CD8-positive, alpha-beta memory T cell (primary cell): ENCODE data around the gene PLEKHA4. TPM values are rescaled to one million over a fixed set of nuclear protein-coding genes. Genes with fewer than 3 reads are reported as not detected.
"Not testable (repeated sequence)": the region's sequence is repeated elsewhere in the genome, so short reads cannot be mapped to it uniquely, and the experiment has no call there.

Experiments used
- CTCF ChIA-PET: fragments of 350-600 bp; sonication (Branson Sonifier 250); formaldehyde crosslinking; loops from one replicate; lab custom pipeline; 2021; ENCODE audit warnings: antibody characterized with exemption; lab: Charles Lee
- POLR2A ChIA-PET: fragments of 350-600 bp; sonication (Branson Sonifier 250); formaldehyde crosslinking; loops from one replicate; lab custom pipeline; 2021; ENCODE audit warnings: antibody characterized with exemption; lab: Charles Lee
- DNase-seq, 5 donors: peaks; one replicate each; pipeline versions ENCODE4 v3.0.0 to v3.0.0-alpha.2; 2020 to 2022; ENCODE audit warnings: mixed read lengths in 1 of 5
- H3K27ac ChIP-seq: one replicate; pipeline ENCODE4 v1.7.0; 2013; ENCODE audit warnings: low read depth, mild to moderate bottlenecking, low read length, moderate library complexity
- H3K27me3 ChIP-seq: 2 replicates; pipeline ENCODE4 v1.7.0; 2013; ENCODE audit warnings: low read length, mild to moderate bottlenecking; ENCODE audit not compliant: insufficient read depth, poor library complexity, severe bottlenecking
- H3K36me3 ChIP-seq: 2 replicates; pipeline ENCODE4 v1.7.0; 2013; ENCODE audit warnings: mild to moderate bottlenecking, low read length, moderate library complexity; ENCODE audit not compliant: insufficient read depth
- H3K4me1 ChIP-seq: 2 replicates; pipeline ENCODE4 v1.7.0; 2013; ENCODE audit warnings: mild to moderate bottlenecking, low read length, moderate library complexity; ENCODE audit not compliant: insufficient read depth
- H3K4me3 ChIP-seq: 2 replicates; pipeline ENCODE4 v1.7.0; 2013; ENCODE audit warnings: mild to moderate bottlenecking, low read length
- H3K9me3 ChIP-seq: 2 replicates; pipeline ENCODE4 v1.7.0; 2013; ENCODE audit warnings: mild to moderate bottlenecking, low read length
- H3K27ac Mint-ChIP-seq, 8 donors: one replicate each; pipeline ENCODE4 v1.8.0; 2020 to 2021; ENCODE audit warnings: mixed read lengths in 8 of 8, mild to moderate bottlenecking in 6 of 8, inconsistent platforms in 3 of 8, moderate library complexity in 3 of 8
- H3K27me3 Mint-ChIP-seq, 2 donors: one replicate each; pipeline ENCODE4 v1.8.0; 2020 to 2021; ENCODE audit warnings: mixed read lengths in 2 of 2, mild to moderate bottlenecking in 1 of 2, moderate library complexity in 1 of 2
- H3K36me3 Mint-ChIP-seq, 3 donors: one replicate each; pipeline ENCODE4 v1.8.0; 2020 to 2021; ENCODE audit warnings: mixed read lengths in 3 of 3, inconsistent platforms in 1 of 3, mild to moderate bottlenecking in 1 of 3
- H3K4me1 Mint-ChIP-seq, 3 donors: one replicate each; pipeline ENCODE4 v1.8.0; 2020 to 2021; ENCODE audit warnings: mixed read lengths in 3 of 3, inconsistent platforms in 1 of 3, mild to moderate bottlenecking in 1 of 3
- H3K4me3 Mint-ChIP-seq, 7 donors: one replicate each; pipeline ENCODE4 v1.8.0; 2020 to 2021; ENCODE audit warnings: mixed read lengths in 7 of 7, mild to moderate bottlenecking in 6 of 7, moderate library complexity in 4 of 7, inconsistent platforms in 2 of 7
- H3K9me3 Mint-ChIP-seq, 5 donors: one replicate each; pipeline ENCODE4 v1.8.0; 2020 to 2022; ENCODE audit warnings: mixed read lengths in 5 of 5, mild to moderate bottlenecking in 3 of 5, moderate library complexity in 2 of 5, inconsistent platforms in 1 of 5
- polyA plus RNA-seq: library from polyadenylated mRNA; unstranded; fragments of 300-500 nt; fragmentation: Illumina TruSeq; gene quantifications from one replicate; pipeline ENCODE4 v1.2.3, GENCODE V29; 2021
- total RNA-seq, 2 experiments: library from RNA; stranded (reverse); gene quantifications; one replicate each; pipeline ENCODE4 v1.2.3, GENCODE V29; 2021

Gene PLEKHA4
- total and polyA plus RNA-seq, 3 experiments from 2014 or later: 2.5 to 4.1 (median 2.7) TPM

- Mint-ChIP-seq H3K4me3 (peak within 1 kb of the TSS; percentile 89 to 100 (median 97)), H3K27ac (peak within 1 kb of the TSS; percentile 77 to 98 (median 96)), H3K9me3 (no peaks in the 10 kb centered on the region), H3K36me3 (peaks cover 0 to 28% (median 6%) of the 10 kb centered on the region in 3 donors), H3K27me3 (peaks cover 9 to 14% of the 10 kb centered on the region in 2 donors), H3K4me1 (peaks cover 24 to 40% (median 29%) of the 10 kb centered on the region in 3 donors)
- H3K4me3 ChIP-seq: peak within 1 kb of the TSS; percentile 96
- ChIA-PET CTCF (interaction anchor here (1.0 to 1.8 kb wide), 4 partner anchors 9 to 112 kb away, joined by 3 to 5 read pairs (median 3); partner anchors contain the start of genes GYS1 and RUVBL2), POLR2A (interaction anchor here (0.6 to 2.1 kb wide), 10 partner anchors 12 to 105 kb away, joined by 3 to 17 read pairs (median 4); partner anchors contain the start of genes FTL, GYS1, PPP1R15A and RUVBL2)
- H3K27ac ChIP-seq: peak within 1 kb of the TSS; percentile 88
- no peaks in the 10 kb centered on the region for H3K9me3 ChIP-seq
- peaks cover 2% of the 10 kb centered on the region for H3K36me3 ChIP-seq
- peaks cover 5% of the 10 kb centered on the region for H3K27me3 ChIP-seq
- peak; percentile 96 to 99 (median 97) for DNase-seq
- peaks cover 17% of the 10 kb centered on the region for H3K4me1 ChIP-seq
Measured at GRCh38 chr19:48899781-48900476, 31.5 kb upstream of the PLEKHA4 start, which contains the start of gene NUCB1. NUCB1 (plus strand) TSS chr19:48900312; CDS start chr19:48900797, 485 bp downstream.

- not testable (repeated sequence) for H3K4me3 ChIP-seq
- peaks cover 27 to 40% (median 34%) of the 10 kb centered on the region in 3 donors for H3K4me1 Mint-ChIP-seq
- POLR2A ChIA-PET: interaction anchor here (1.0 to 2.1 kb wide), 4 partner anchors 24 to 94 kb away, joined by 3 to 17 read pairs (median 8); partner anchors contain the start of genes GYS1, PPP1R15A and RUVBL2
Measured at GRCh38 chr19:48899386-48899749, 31.0 kb upstream of the PLEKHA4 start.

GRCh38 chr19:48897181-48897580, 28.8 kb upstream of the PLEKHA4 start:
- H3K4me1 Mint-ChIP-seq: peaks cover 24 to 35% (median 29%) of the 10 kb centered on the region in 3 donors
- H3K27me3 Mint-ChIP-seq: peaks cover 27 to 34% of the 10 kb centered on the region in 2 donors
- DNase-seq: no peak
- peaks cover 0 to 16% (median 3%) of the 10 kb centered on the region in 3 donors for H3K36me3 Mint-ChIP-seq
- Histone ChIP-seq H3K4me1 (peaks cover 12% of the 10 kb centered on the region), H3K27me3 (peaks cover 10% of the 10 kb centered on the region), H3K27ac (no peak overlapping the region), H3K4me3 (no peak overlapping the region), H3K36me3 (no peaks in the 10 kb centered on the region), H3K9me3 (no peaks in the 10 kb centered on the region)
- POLR2A ChIA-PET: no interaction called here
- H3K4me3 Mint-ChIP-seq: peak overlapping the region in 2 of 7 donors; percentile 48 to 81
- no peaks in the 10 kb centered on the region for H3K9me3 Mint-ChIP-seq
- CTCF ChIA-PET: interaction anchor here (0.8 kb wide), 1 partner anchor 27 kb away, joined by 3 read pairs; no protein-coding TSS in a partner anchor
- H3K27ac Mint-ChIP-seq: no peak overlapping the region

More at GRCh38 chr19:48899386-48899749, 31.0 kb upstream of the PLEKHA4 start:
- H3K36me3 ChIP-seq, H3K9me3 Mint-ChIP-seq, H3K9me3 ChIP-seq, H3K27me3 ChIP-seq, DNase-seq: not testable (repeated sequence)
- H3K4me1 ChIP-seq: peaks cover 17% of the 10 kb centered on the region
- H3K27ac Mint-ChIP-seq: peak overlapping the region in 6 of 8 donors; percentile 12 to 85 (median 52)
- H3K27ac ChIP-seq: peak overlapping the region; percentile 88
- H3K4me3 Mint-ChIP-seq: peak overlapping the region; percentile 69 to 100 (median 97)
- CTCF ChIA-PET: interaction anchor here (1.0 to 1.8 kb wide), 2 partner anchors 94 to 112 kb away, joined by 3 to 5 read pairs (median 3); partner anchors contain the start of genes GYS1 and RUVBL2
- H3K36me3 Mint-ChIP-seq: peaks cover 0 to 24% (median 6%) of the 10 kb centered on the region in 3 donors
- peaks cover 14 to 19% of the 10 kb centered on the region in 2 donors for H3K27me3 Mint-ChIP-seq

- no peak overlapping the region for H3K27ac ChIP-seq
- POLR2A ChIA-PET: interaction anchor here (0.6 kb wide), 1 partner anchor 11 kb away, joined by 7 read pairs; no protein-coding TSS in a partner anchor
- DNase-seq: peak in 4 of 5 donors; percentile 15 to 63 (median 34)
- H3K36me3 Mint-ChIP-seq: peaks cover 0 to 13% (median 2%) of the 10 kb centered on the region in 3 donors
- peak overlapping the region in 3 of 7 donors; percentile 11 to 41 (median 19) for H3K4me3 Mint-ChIP-seq
- H3K27me3 ChIP-seq: peaks cover 10% of the 10 kb centered on the region
- CTCF ChIA-PET: interaction anchor here (1.4 kb wide), 1 partner anchor 74 kb away, joined by 4 read pairs; no protein-coding TSS in a partner anchor
- H3K4me1 ChIP-seq: peaks cover 5% of the 10 kb centered on the region
- no peaks in the 10 kb centered on the region for H3K9me3 Mint-ChIP-seq
- peak overlapping the region in 2 of 8 donors; percentile 51 to 63 for H3K27ac Mint-ChIP-seq
- no peaks in the 10 kb centered on the region for H3K9me3 ChIP-seq
- H3K27me3 Mint-ChIP-seq: peaks cover 31 to 43% of the 10 kb centered on the region in 2 donors
- no peaks in the 10 kb centered on the region for H3K36me3 ChIP-seq
- peaks cover 21 to 27% (median 23%) of the 10 kb centered on the region in 3 donors for H3K4me1 Mint-ChIP-seq
- H3K4me3 ChIP-seq: no peak overlapping the region
Measured at GRCh38 chr19:48896191-48896720, 27.8 kb upstream of the PLEKHA4 start.

- peaks cover 10% of the 10 kb centered on the region for H3K27me3 ChIP-seq
- DNase-seq: no peak
- POLR2A ChIA-PET: no interaction called here
Measured at GRCh38 chr19:48895226-48895625, 26.8 kb upstream of the PLEKHA4 start.

GRCh38 chr19:48890551-48890950, 22.1 kb upstream of the PLEKHA4 start:
- H3K36me3 Mint-ChIP-seq: no peaks in the 10 kb centered on the region
- Histone ChIP-seq H3K4me1 (no peaks in the 10 kb centered on the region), H3K27me3 (peaks cover 10% of the 10 kb centered on the region), H3K36me3 (no peaks in the 10 kb centered on the region), H3K4me3 (no peak overlapping the region), H3K27ac (no peak overlapping the region), H3K9me3 (no peaks in the 10 kb centered on the region)
- no peaks in the 10 kb centered on the region for H3K9me3 Mint-ChIP-seq
- H3K27me3 Mint-ChIP-seq: peaks cover 31 to 40% of the 10 kb centered on the region in 2 donors
- DNase-seq: no peak
- POLR2A ChIA-PET: no interaction called here
- peaks cover 3 to 5% (median 4%) of the 10 kb centered on the region in 3 donors for H3K4me1 Mint-ChIP-seq
- H3K27ac Mint-ChIP-seq: peak overlapping the region in 1 of 8 donors; percentile 60
- CTCF ChIA-PET: interaction anchor here (1.5 kb wide), 1 partner anchor 10 kb away, joined by 3 read pairs; the partner anchor contains the start of gene NUCB1
- no peak overlapping the region for H3K4me3 Mint-ChIP-seq

More at GRCh38 chr19:48895226-48895625, 26.8 kb upstream of the PLEKHA4 start:
- Histone ChIP-seq H3K9me3 (no peaks in the 10 kb centered on the region), H3K4me1 (no peaks in the 10 kb centered on the region), H3K36me3 (no peaks in the 10 kb centered on the region), H3K27ac (no peak overlapping the region), H3K4me3 (no peak overlapping the region)
- CTCF ChIA-PET: interaction anchor here (1.4 kb wide), 1 partner anchor 75 kb away, joined by 4 read pairs; no protein-coding TSS in a partner anchor
- Mint-ChIP-seq H3K27ac (peak overlapping the region in 1 of 8 donors; percentile 39), H3K9me3 (no peaks in the 10 kb centered on the region), H3K27me3 (peaks cover 33 to 48% of the 10 kb centered on the region in 2 donors), H3K4me3 (peak overlapping the region in 1 of 7 donors; percentile 13), H3K36me3 (peaks cover 0 to 6% (median 0%) of the 10 kb centered on the region in 3 donors), H3K4me1 (peaks cover 13 to 19% (median 15%) of the 10 kb centered on the region in 3 donors)

- H3K36me3 ChIP-seq, POLR2A ChIA-PET, H3K27ac Mint-ChIP-seq, DNase-seq, H3K27ac ChIP-seq, H3K9me3 ChIP-seq, H3K36me3 Mint-ChIP-seq, H3K27me3 ChIP-seq, H3K4me1 Mint-ChIP-seq, H3K9me3 Mint-ChIP-seq, H3K4me3 ChIP-seq, H3K4me3 Mint-ChIP-seq, H3K4me1 ChIP-seq, CTCF ChIA-PET: not testable (repeated sequence)
- peaks cover 21 to 29% of the 10 kb centered on the region in 2 donors for H3K27me3 Mint-ChIP-seq
Measured at GRCh38 chr19:48889496-48889895, 21.1 kb upstream of the PLEKHA4 start.
